SJSA1 (cell line): ENCODE data around the gene CST2. TPM values are rescaled to one million over a fixed set of nuclear protein-coding genes. Genes with fewer than 3 reads are reported as not detected.
"Not testable (repeated sequence)": the region's sequence is repeated elsewhere in the genome, so short reads cannot be mapped to it uniquely, and the experiment has no call there.

ENCODE experiments used
- DNase-seq, 2 experiments: peaks; one replicate each; pipeline ENCODE4 v3.0.0-alpha.2; 2015 to 2020; ENCODE audit warnings: low spot score in 2 of 2, low read depth in 1 of 2
- H3K27ac ChIP-seq: fragments of 250-450 bp; sonication (Bioruptor Pico); 2 replicates; pipeline ENCODE4 v1.5.1; 2020; ENCODE audit warnings: mild to moderate bottlenecking, moderate library complexity
- H3K27me3 ChIP-seq: fragments of 250-450 bp; sonication (Bioruptor Pico); replicated peaks from 2 replicates; pipeline ENCODE4 v1.5.1; 2020; ENCODE audit warnings: mild to moderate bottlenecking, moderate library complexity
- H3K36me3 ChIP-seq: fragments of 250-450 bp; sonication (Bioruptor Pico); 2 replicates; pipeline ENCODE4 v1.5.1; 2020; ENCODE audit warnings: mild to moderate bottlenecking
- H3K4me1 ChIP-seq: fragments of 250-450 bp; sonication (Bioruptor Pico); replicated peaks from 2 replicates; pipeline ENCODE4 v1.6.1; 2021; ENCODE audit warnings: mild to moderate bottlenecking
- H3K4me3 ChIP-seq: fragments of 250-450 bp; sonication (Bioruptor Pico); 2 replicates; pipeline ENCODE4 v1.5.1; 2020; ENCODE audit warnings: mild to moderate bottlenecking
- H3K9me3 ChIP-seq: fragments of 250-450 bp; sonication (Bioruptor Pico); replicated peaks from 2 replicates; pipeline ENCODE4 v1.5.1; 2020; ENCODE audit warnings: mild to moderate bottlenecking
- total RNA-seq: library from RNA; depleted of rRNA; stranded (reverse); fragments of >200 nt; shearing (Covaris generic); gene quantifications from 2 replicates; pipeline ENCODE4 v1.2.3, GENCODE V29; 2014; rRNA removed

CST2 gene
- total RNA-seq, 1 experiment from 2014 or later = not detected

- no peaks in the 10 kb centered on the region for H3K36me3 ChIP-seq
- H3K4me3 ChIP-seq = no peak overlapping the region
- no peaks in the 10 kb centered on the region for H3K27me3 ChIP-seq
- no peak overlapping the region for H3K27ac ChIP-seq
- no peak for DNase-seq
- H3K9me3 ChIP-seq = no peaks in the 10 kb centered on the region
- no peaks in the 10 kb centered on the region for H3K4me1 ChIP-seq
Observed at GRCh38 chr20:23783447-23783846, 43.1 kb downstream of the CST2 start.

- no peaks in the 10 kb centered on the region for H3K9me3 ChIP-seq
- no peaks in the 10 kb centered on the region for H3K4me1 ChIP-seq
- H3K27me3 ChIP-seq = no peaks in the 10 kb centered on the region
- no peak overlapping the region for H3K4me3 ChIP-seq
- no peak overlapping the region for H3K27ac ChIP-seq
- DNase-seq = peak in 1 of 2 experiments; percentile 9
- no peaks in the 10 kb centered on the region for H3K36me3 ChIP-seq
Observed at GRCh38 chr20:23782366-23782983, 44.1 kb downstream of the CST2 start.

GRCh38 chr20:23778676-23779075, 47.9 kb downstream of the CST2 start:
- not testable (repeated sequence) for H3K27me3 ChIP-seq, H3K27ac ChIP-seq, H3K4me1 ChIP-seq, H3K9me3 ChIP-seq, H3K36me3 ChIP-seq, DNase-seq, H3K4me3 ChIP-seq

GRCh38 chr20:23777380-23777779, 49.1 kb downstream of the CST2 start:
- not testable (repeated sequence) for H3K27me3 ChIP-seq, H3K36me3 ChIP-seq, H3K4me3 ChIP-seq, DNase-seq, H3K4me1 ChIP-seq, H3K27ac ChIP-seq, H3K9me3 ChIP-seq

- Histone ChIP-seq H3K27me3 (no peaks in the 10 kb centered on the region), H3K36me3 (no peaks in the 10 kb centered on the region), H3K9me3 (no peaks in the 10 kb centered on the region), H3K4me1 (no peaks in the 10 kb centered on the region), H3K4me3 (no peak overlapping the region), H3K27ac (no peak overlapping the region)
- no peak for DNase-seq
Observed at GRCh38 chr20:23776067-23776771, 50.3 kb downstream of the CST2 start.

- Histone ChIP-seq H3K4me3 (no peak overlapping the region), H3K4me1 (no peaks in the 10 kb centered on the region), H3K27me3 (0 out of 2 replicates have a peak, but pooled peaks cover 4% of the 10 kb centered on the region), H3K36me3 (no peaks in the 10 kb centered on the region), H3K9me3 (no peaks in the 10 kb centered on the region), H3K27ac (no peak overlapping the region)
- no peak for DNase-seq
Observed at GRCh38 chr20:23774081-23774480, 52.4 kb downstream of the CST2 start.

Other genes with a start within 250 kb of the CST2 start
- not detected in 2 replicates for gene CST9, start 220.8 kb downstream of the CST2 start, total RNA-seq
- gene CST3, start 188.8 kb downstream of the CST2 start, total RNA-seq = 196 and 222 TPM in 2 replicates
- not detected in 2 replicates for gene CST4, start 137.7 kb downstream of the CST2 start, total RNA-seq
- not detected in 2 replicates for gene CST1, start 75.8 kb downstream of the CST2 start, total RNA-seq
- gene CST5, start 53.0 kb upstream of the CST2 start, total RNA-seq = not detected in 2 replicates
- gene GGTLC1, start 162.1 kb upstream of the CST2 start, total RNA-seq = not detected in 2 replicates